Osteocyte (in vitro differentiated cells): ENCODE data around the gene TPBG. TPM values are rescaled to one million over a fixed set of nuclear protein-coding genes. Genes with fewer than 3 reads are reported as not detected.
A peak's percentile ranks its signal among the peaks of the same experiment; 100 is the strongest.

Source experiments
- DNase-seq: peaks from one replicate; pipeline ENCODE4 v3.0.0; 2021; ENCODE audit warnings: mixed read lengths; ENCODE audit not compliant: unreplicated experiment; ENCODE audit errors: extremely low spot score
- H3K27ac Mint-ChIP-seq: one replicate; pipeline ENCODE4 v1.8.0; 2021; ENCODE audit warnings: mild to moderate bottlenecking, mixed read lengths; ENCODE audit not compliant: unreplicated experiment
- H3K27me3 Mint-ChIP-seq: one replicate; pipeline ENCODE4 v1.8.0; 2021; ENCODE audit warnings: mixed read lengths; ENCODE audit not compliant: unreplicated experiment
- H3K36me3 Mint-ChIP-seq: one replicate; pipeline ENCODE4 v1.8.0; 2021; ENCODE audit warnings: mixed read lengths; ENCODE audit not compliant: unreplicated experiment
- H3K4me1 Mint-ChIP-seq: one replicate; pipeline ENCODE4 v1.8.0; 2021; ENCODE audit warnings: mixed read lengths; ENCODE audit not compliant: unreplicated experiment
- H3K4me3 Mint-ChIP-seq: one replicate; pipeline ENCODE4 v1.8.0; 2021; ENCODE audit warnings: mild to moderate bottlenecking, moderate library complexity, mixed read lengths; ENCODE audit not compliant: unreplicated experiment
- H3K9me3 Mint-ChIP-seq: one replicate; pipeline ENCODE4 v1.8.0; 2021; ENCODE audit warnings: mixed read lengths; ENCODE audit not compliant: unreplicated experiment
- total RNA-seq: library from RNA; stranded (reverse); gene quantifications from 2 replicates; pipeline ENCODE4 v1.2.1, GENCODE V29; 2021
- TF ChIP-seq, protein P1 (sequence below): fragments of 200-600 bp; sonication (generic); IDR thresholded peaks from 2 replicates; pipeline ENCODE4 v1.5.0; 2021; ENCODE audit warnings: antibody characterized with exemption, mild to moderate bottlenecking, moderate library complexity

TPBG gene
- total RNA-seq, 1 donor from 2014 or later: 47.1 TPM

DNA sequence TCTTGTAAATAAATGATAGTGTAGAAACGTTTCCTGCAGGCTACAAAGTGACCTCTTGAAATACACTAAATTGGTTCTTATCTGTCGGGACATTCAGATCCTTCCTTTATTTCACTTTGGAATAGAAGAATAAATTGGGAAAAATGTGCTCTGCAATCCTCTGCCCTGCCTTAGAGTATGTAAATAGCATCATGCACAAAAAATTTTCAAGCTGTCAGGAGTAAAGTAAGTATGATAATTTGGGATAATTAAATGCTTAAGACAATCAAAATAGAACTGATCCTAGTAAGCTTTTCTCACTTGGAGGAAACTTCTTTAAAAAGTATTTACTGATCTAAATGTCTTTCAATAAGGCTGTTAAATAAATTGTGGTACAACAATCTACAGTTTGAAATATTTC lies 3.1 kb upstream of the TPBG start:
- DNase-seq: no peak
- Mint-ChIP-seq H3K4me3 (no peak overlapping the region), H3K9me3 (no peaks in the 10 kb centered on the region), H3K27me3 (peaks cover 58% of the 10 kb centered on the region), H3K36me3 (no peaks in the 10 kb centered on the region), H3K4me1 (peaks cover 15% of the 10 kb centered on the region), H3K27ac (no peak overlapping the region)
- TF ChIP-seq, protein P1, sequence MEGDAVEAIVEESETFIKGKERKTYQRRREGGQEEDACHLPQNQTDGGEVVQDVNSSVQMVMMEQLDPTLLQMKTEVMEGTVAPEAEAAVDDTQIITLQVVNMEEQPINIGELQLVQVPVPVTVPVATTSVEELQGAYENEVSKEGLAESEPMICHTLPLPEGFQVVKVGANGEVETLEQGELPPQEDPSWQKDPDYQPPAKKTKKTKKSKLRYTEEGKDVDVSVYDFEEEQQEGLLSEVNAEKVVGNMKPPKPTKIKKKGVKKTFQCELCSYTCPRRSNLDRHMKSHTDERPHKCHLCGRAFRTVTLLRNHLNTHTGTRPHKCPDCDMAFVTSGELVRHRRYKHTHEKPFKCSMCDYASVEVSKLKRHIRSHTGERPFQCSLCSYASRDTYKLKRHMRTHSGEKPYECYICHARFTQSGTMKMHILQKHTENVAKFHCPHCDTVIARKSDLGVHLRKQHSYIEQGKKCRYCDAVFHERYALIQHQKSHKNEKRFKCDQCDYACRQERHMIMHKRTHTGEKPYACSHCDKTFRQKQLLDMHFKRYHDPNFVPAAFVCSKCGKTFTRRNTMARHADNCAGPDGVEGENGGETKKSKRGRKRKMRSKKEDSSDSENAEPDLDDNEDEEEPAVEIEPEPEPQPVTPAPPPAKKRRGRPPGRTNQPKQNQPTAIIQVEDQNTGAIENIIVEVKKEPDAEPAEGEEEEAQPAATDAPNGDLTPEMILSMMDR: no peak

DNA sequence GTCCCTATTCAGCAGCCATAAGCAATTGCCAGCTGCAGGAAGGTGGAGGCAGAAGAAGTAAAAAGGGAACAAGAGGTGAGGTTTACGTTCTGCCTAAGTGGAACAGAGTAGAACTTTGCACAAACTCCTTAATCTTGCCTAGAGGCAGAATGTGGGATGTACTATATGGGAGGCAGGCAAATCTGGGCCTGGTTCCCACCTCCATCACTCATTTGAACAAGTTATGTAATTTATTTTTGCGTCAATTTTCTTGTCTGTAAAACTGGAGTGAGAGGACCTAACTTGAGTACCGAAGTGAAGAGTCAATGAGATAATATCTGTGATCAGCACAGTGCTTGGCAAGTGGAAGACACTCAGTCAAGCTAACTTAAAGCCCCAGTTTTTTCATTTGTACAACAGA lies 2.0 kb upstream of the TPBG start:
- no peak overlapping the region for H3K4me3 Mint-ChIP-seq
- TF ChIP-seq, protein P1: no peak
- H3K9me3 Mint-ChIP-seq: no peaks in the 10 kb centered on the region
- peaks cover 21% of the 10 kb centered on the region for H3K4me1 Mint-ChIP-seq
- H3K27ac Mint-ChIP-seq: no peak overlapping the region
- no peak for DNase-seq
- H3K27me3 Mint-ChIP-seq: peaks cover 52% of the 10 kb centered on the region
- H3K36me3 Mint-ChIP-seq: peaks cover 8% of the 10 kb centered on the region

DNA sequence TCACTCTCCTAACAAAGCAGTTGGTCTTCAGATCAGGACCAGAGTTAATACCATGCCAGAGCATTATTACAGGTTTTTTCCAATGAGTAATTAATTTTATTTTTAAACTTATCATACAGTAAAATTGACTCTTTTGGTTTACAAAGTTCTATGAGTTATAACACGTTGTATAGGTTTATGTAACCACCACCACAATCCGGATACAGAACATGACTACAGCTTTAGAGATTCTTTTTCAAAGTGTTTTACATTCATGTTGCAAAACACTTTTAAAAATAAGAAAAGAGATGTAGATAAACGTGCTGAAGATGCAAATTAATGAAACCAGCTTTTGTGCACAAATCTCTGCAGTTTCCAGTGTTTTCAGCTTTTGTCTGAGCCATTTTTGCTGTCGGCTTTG lies 1.5 kb upstream of the TPBG start:
- peaks cover 11% of the 10 kb centered on the region for H3K36me3 Mint-ChIP-seq

GRCh38 chr6:82362878-82363427 lies 664 bp upstream of the TPBG start:
- TF ChIP-seq, protein P1: no peak
- peak overlapping the region; percentile 90 for H3K27ac Mint-ChIP-seq
- peaks cover 23% of the 10 kb centered on the region for H3K4me1 Mint-ChIP-seq
- H3K27me3 Mint-ChIP-seq: peaks cover 45% of the 10 kb centered on the region
- no peak for DNase-seq
- peak overlapping the region; percentile 96 for H3K4me3 Mint-ChIP-seq
- peaks cover 11% of the 10 kb centered on the region for H3K36me3 Mint-ChIP-seq
- H3K9me3 Mint-ChIP-seq: no peaks in the 10 kb centered on the region

More for the DNA sequence above, 1.5 kb upstream of the TPBG start:
- H3K27ac Mint-ChIP-seq: no peak overlapping the region
- peak overlapping the region; percentile 18 for H3K4me3 Mint-ChIP-seq
- H3K4me1 Mint-ChIP-seq: peaks cover 23% of the 10 kb centered on the region
- TF ChIP-seq, protein P1: no peak
- no peak for DNase-seq
- H3K9me3 Mint-ChIP-seq: no peaks in the 10 kb centered on the region
- peaks cover 49% of the 10 kb centered on the region for H3K27me3 Mint-ChIP-seq

- peaks cover 11% of the 10 kb centered on the region for H3K36me3 Mint-ChIP-seq
- H3K9me3 Mint-ChIP-seq: no peaks in the 10 kb centered on the region
- H3K4me1 Mint-ChIP-seq: peaks cover 23% of the 10 kb centered on the region
- peak; percentile 86 for DNase-seq
- H3K4me3 Mint-ChIP-seq: peak overlapping the region; percentile 96
- TF ChIP-seq, protein P1: no peak
- peaks cover 35% of the 10 kb centered on the region for H3K27me3 Mint-ChIP-seq
- peak overlapping the region; percentile 90 for H3K27ac Mint-ChIP-seq
These were observed 734 bp downstream of the TPBG start for GRCh38 chr6:82364087-82365015.
